Upper lobe of right lung (tissue), 1 donor: ENCODE measurements around the gene KCND3. TPM values are rescaled to one million over a fixed set of nuclear protein-coding genes. Genes with fewer than 3 reads are reported as not detected.

Experiments used
- ATAC-seq: fragments of 200-7000 bp; cut with Tn5 transposase; one replicate; pipeline ENCODE4 v1.9.1; 2020; ENCODE audit warnings: mild to moderate bottlenecking, moderate library complexity
- DNase-seq: peaks from one replicate; pipeline ENCODE4 v3.0.0-alpha.2; 2020
- H3K27ac ChIP-seq: fragments of 200-600 bp; one replicate; pipeline ENCODE4 v1.8.0; 2022
- H3K27me3 ChIP-seq: fragments of 200-600 bp; one replicate; pipeline ENCODE4 v1.8.0; 2022; ENCODE audit warnings: mild to moderate bottlenecking
- H3K36me3 ChIP-seq: fragments of 200-600 bp; one replicate; pipeline ENCODE4 v1.8.0; 2022
- H3K4me1 ChIP-seq: fragments of 200-600 bp; one replicate; pipeline ENCODE4 v1.8.0; 2022
- H3K4me3 ChIP-seq: fragments of 200-600 bp; one replicate; pipeline ENCODE4 v1.8.0; 2022; ENCODE audit warnings: mild to moderate bottlenecking
- H3K9me3 ChIP-seq: fragments of 200-600 bp; one replicate; pipeline ENCODE4 v1.8.0; 2022
- intact Hi-C: fragments of 100-400 bp; cut with DNase I; formaldehyde crosslinking; loops from one replicate; pipeline ENCODE4 v1.11.0; 2022
- total RNA-seq: library from RNA; stranded (reverse); fragmentation: NEBNext Ultra II Directional; extraction: Animal tissue kit (Norgen Biotek cat#: 25700); gene quantifications from one replicate; pipeline ENCODE4 v1.2.1, GENCODE V29; 2021
- TF ChIP-seq, protein P1 (sequence below): fragments of 200-600 bp; IDR thresholded peaks from one replicate; pipeline ENCODE4 v1.8.0; 2022; ENCODE audit warnings: antibody characterized with exemption
- donor health status: DM: no; HTN: yes; CAD: no; lungs with severe emphysema.

The KCND3 gene
- total RNA-seq, 1 donor from 2014 or later, result 6.3 TPM

DNA sequence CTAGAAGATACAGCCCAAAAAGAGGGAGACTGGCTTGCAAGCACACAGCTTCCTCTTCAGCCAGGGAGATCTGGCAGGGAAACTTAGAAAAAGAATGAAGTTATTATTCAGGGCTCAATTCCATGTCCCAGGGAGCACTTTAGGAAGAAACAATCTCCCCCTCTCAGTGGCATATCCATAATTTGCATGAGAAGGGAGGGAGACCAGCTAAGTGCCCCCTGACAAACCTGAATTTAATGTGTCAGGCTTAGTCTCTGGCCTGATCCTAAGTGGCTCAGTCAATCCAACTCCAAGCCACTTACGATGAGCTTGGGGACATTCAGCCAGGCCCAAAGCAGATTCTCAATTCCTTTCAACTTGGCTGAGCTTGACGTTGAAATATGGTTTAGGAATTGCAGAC lies 17.7 kb upstream of the KCND3 start:
- intact Hi-C loops, result no loop called here
- H3K9me3 ChIP-seq, result no peaks in the 10 kb centered on the region
- H3K27ac ChIP-seq, result no peak overlapping the region
- no peaks in the 10 kb centered on the region for H3K4me1 ChIP-seq
- H3K36me3 ChIP-seq, result no peaks in the 10 kb centered on the region
- TF ChIP-seq, protein P1, sequence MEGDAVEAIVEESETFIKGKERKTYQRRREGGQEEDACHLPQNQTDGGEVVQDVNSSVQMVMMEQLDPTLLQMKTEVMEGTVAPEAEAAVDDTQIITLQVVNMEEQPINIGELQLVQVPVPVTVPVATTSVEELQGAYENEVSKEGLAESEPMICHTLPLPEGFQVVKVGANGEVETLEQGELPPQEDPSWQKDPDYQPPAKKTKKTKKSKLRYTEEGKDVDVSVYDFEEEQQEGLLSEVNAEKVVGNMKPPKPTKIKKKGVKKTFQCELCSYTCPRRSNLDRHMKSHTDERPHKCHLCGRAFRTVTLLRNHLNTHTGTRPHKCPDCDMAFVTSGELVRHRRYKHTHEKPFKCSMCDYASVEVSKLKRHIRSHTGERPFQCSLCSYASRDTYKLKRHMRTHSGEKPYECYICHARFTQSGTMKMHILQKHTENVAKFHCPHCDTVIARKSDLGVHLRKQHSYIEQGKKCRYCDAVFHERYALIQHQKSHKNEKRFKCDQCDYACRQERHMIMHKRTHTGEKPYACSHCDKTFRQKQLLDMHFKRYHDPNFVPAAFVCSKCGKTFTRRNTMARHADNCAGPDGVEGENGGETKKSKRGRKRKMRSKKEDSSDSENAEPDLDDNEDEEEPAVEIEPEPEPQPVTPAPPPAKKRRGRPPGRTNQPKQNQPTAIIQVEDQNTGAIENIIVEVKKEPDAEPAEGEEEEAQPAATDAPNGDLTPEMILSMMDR, result no peak
- no peak for DNase-seq
- H3K4me3 ChIP-seq, result no peak overlapping the region
- no peak for ATAC-seq
- H3K27me3 ChIP-seq, result no peaks in the 10 kb centered on the region

DNA sequence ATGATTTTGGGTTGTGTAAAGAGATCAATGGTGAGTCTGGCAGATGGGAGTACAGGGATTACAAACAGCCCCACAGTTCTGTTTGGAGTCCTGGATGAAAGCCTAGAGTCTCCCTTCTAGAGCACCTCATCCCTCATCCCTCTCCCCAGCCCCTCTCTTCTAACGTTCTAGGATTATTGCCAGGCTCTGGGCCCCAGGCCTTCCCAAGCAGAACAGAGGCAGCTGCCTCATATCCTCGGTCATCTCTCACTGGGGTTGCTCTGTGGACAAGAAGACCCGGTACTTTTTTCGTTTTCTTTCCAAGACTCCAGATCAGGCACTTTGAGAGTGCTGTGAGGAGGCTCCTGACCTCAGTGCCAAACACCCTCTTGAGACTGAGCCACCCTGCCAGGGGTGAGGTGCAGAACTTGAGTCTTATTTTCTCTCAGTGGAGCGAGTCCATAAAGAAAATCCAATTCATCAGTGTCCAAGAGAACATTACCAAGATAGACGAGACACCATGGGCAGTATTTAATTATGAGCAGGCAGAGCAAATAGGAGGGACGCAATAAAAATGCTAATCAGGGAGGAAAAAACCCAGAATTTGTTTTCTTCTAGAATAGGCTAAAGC lies 17.1 kb upstream of the KCND3 start:
- H3K4me1 ChIP-seq, result no peaks in the 10 kb centered on the region
- no peak overlapping the region for H3K27ac ChIP-seq
- TF ChIP-seq, protein P1, result no peak
- intact Hi-C loops, result no loop called here
- no peaks in the 10 kb centered on the region for H3K27me3 ChIP-seq
- DNase-seq (no peak), ATAC-seq (no peak)
- H3K9me3 ChIP-seq, result no peaks in the 10 kb centered on the region
- no peak overlapping the region for H3K4me3 ChIP-seq
- H3K36me3 ChIP-seq, result no peaks in the 10 kb centered on the region

DNA sequence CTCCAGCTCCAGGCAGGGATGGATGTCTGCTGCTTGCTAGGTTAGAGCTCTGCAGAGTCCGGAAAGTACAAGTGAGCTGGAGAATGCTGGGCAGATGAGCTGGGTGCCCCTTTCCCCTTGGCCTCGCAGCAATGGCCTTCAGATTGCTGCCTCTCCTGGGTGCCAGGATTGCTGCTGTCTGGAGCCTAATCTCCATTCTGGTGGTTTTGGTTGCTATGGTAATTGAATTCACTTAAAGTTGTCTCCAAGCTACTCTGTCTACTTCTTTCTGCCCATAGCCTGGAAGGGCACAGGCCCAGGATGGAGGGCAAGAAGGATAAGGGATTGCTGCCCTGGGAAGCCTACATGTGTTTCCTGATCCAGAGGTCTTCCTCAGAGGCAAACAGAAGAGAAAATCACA lies 14.6 kb upstream of the KCND3 start:
- H3K4me3 ChIP-seq, result no peak overlapping the region
- TF ChIP-seq, protein P1, result no peak
- intact Hi-C loops, result no loop called here
- no peak for ATAC-seq
- H3K27ac ChIP-seq, result no peak overlapping the region
- DNase-seq, result no peak
- no peaks in the 10 kb centered on the region for H3K36me3 ChIP-seq
- no peaks in the 10 kb centered on the region for H3K27me3 ChIP-seq
- H3K4me1 ChIP-seq, result no peaks in the 10 kb centered on the region
- H3K9me3 ChIP-seq, result no peaks in the 10 kb centered on the region

DNA sequence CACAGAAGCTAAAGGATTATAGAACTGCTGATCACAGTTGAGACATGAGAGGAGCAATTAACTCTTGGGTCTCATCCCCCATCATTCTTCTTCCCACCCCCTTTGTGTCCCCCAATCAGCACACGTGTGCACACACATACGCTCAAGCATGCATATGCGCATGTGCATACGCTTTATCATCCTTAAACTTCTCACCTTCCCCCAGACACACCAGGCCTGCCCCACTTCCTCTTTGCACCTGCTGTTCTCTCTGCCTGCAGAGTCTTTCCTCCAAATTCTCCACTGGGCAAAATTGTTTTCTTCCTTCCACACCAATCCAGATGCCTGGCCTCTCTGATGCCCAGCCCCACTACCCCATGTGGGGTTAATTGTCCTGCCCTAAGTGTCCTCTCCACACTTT lies 13.0 kb upstream of the KCND3 start:
- DNase-seq, result no peak
- Histone ChIP-seq H3K9me3 (no peaks in the 10 kb centered on the region), H3K36me3 (no peaks in the 10 kb centered on the region), H3K27ac (no peak overlapping the region), H3K4me3 (no peak overlapping the region), H3K27me3 (no peaks in the 10 kb centered on the region), H3K4me1 (no peaks in the 10 kb centered on the region)
- intact Hi-C loops, result no loop called here
- ATAC-seq, result no peak
- TF ChIP-seq, protein P1, result no peak

DNA sequence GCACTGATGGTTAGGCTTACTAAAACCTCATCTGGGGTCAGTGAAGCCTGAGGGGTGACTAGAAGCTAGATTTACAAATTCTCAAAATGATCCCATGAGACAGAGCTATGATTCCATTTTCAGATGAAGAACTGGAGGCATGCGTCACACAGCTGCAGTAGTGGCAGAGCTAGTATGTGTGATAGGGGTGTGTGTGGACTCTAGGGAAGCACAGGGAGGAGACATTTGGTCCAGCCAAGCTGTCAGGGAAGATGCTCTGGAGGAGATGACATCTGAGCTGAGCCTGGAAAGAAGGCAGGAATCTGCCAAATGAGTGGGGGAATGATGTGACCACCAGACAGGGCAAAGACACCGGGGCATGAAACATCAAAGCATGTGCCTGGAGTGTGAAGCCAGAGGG lies 12.0 kb upstream of the KCND3 start:
- no peaks in the 10 kb centered on the region for H3K9me3 ChIP-seq
- intact Hi-C loops, result no loop called here
- no peaks in the 10 kb centered on the region for H3K27me3 ChIP-seq
- ATAC-seq (no peak), DNase-seq (no peak)
- H3K4me3 ChIP-seq, result no peak overlapping the region
- no peaks in the 10 kb centered on the region for H3K36me3 ChIP-seq
- no peak overlapping the region for H3K27ac ChIP-seq
- TF ChIP-seq, protein P1, result no peak
- H3K4me1 ChIP-seq, result no peaks in the 10 kb centered on the region

DNA sequence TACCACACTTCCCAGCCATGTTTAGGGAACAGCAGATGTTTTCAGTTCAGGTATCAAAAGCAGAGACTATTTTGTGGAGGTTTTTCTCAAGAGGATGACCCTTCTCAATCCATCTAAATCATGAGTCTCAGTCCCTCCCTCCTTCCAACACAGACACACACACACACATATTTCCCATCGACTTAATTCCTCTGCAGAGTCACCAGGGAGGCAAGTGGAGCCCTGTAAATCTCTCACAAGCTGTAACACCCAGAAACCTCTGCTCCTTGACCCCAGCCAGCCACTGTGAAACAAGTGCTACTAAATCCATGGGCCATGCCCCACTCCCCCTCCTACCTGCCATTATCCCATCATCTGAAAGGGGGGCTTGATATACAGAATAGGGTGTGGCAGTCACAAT lies 10.6 kb upstream of the KCND3 start:
- Histone ChIP-seq H3K27me3 (no peaks in the 10 kb centered on the region), H3K9me3 (no peaks in the 10 kb centered on the region), H3K27ac (no peak overlapping the region), H3K36me3 (no peaks in the 10 kb centered on the region), H3K4me3 (no peak overlapping the region), H3K4me1 (no peaks in the 10 kb centered on the region)
- TF ChIP-seq, protein P1, result no peak
- no peak for ATAC-seq
- no peak for DNase-seq
- intact Hi-C loops, result no loop called here
